Prostate gland (tissue), 2 donors: ENCODE data around the gene ERI3. TPM values are rescaled to one million over a fixed set of nuclear protein-coding genes. Genes with fewer than 3 reads are reported as not detected.

ENCODE experiments used
- DNase-seq: peaks from one replicate; pipeline ENCODE4 v3.0.0-alpha.2; 2019; ENCODE audit warnings: low spot score
- H3K27ac ChIP-seq, 2 donors: fragments of 200-600 bp; sonication (generic); 2 replicates each; pipeline ENCODE4 v1.5.1; 2017 to 2019
- H3K27me3 ChIP-seq: fragments of 200-600 bp; sonication (generic); replicated peaks from 2 replicates; pipeline ENCODE4 v1.5.1; 2019; ENCODE audit not compliant: insufficient read depth
- H3K36me3 ChIP-seq, 2 donors: fragments of 200-600 bp; sonication (generic); 1 replicate in 1 of 2; 2 replicates in 1 of 2; pipeline versions ENCODE4 v1.5.1 to v1.8.1; 2017 to 2019
- H3K4me1 ChIP-seq: fragments of 200-600 bp; sonication (generic); replicated peaks from 2 replicates; pipeline ENCODE4 v1.5.1; 2019
- H3K4me3 ChIP-seq, 2 donors: fragments of 200-600 bp; sonication (generic); 2 replicates each; pipeline ENCODE4 v1.5.1; 2017 to 2019
- H3K9me3 ChIP-seq: fragments of 200-600 bp; sonication (generic); 2 replicates; pipeline ENCODE4 v1.5.1; 2017
- CTCF ChIP-seq, 4 experiments: fragments of 200-600 bp in 2 of 4; fragments of 450-650 bp in 2 of 4; sonication (generic) in 2 of 4; IDR thresholded peaks; 1 replicate in 3 of 4; 2 replicates in 1 of 4; pipeline ENCODE4 v1.5.1; 2016 to 2019; ENCODE audit warnings: antibody characterized with exemption in 4 of 4, mild to moderate bottlenecking in 2 of 4, moderate library complexity in 2 of 4
- POLR2A ChIP-seq: fragments of 450-650 bp; IDR thresholded peaks from one replicate; pipeline ENCODE4 v1.6.1; 2016; ENCODE audit warnings: antibody characterized with exemption, mild to moderate bottlenecking
- POLR2AphosphoS5 ChIP-seq: sonication (generic); formaldehyde crosslinking; IDR thresholded peaks from one replicate; pipeline ENCODE4 v1.6.1; 2017; ENCODE audit warnings: antibody characterized with exemption
- WGBS: methylation state at CpG from one replicate; pipeline ENCODE4 v1.1.5; 2018; 5-methylcytosine and 5-hydroxymethylcytosine counted together
- intact Hi-C: fragments of 100-400 bp; cut with DNase I; formaldehyde crosslinking; loops from one replicate; pipeline ENCODE4 v1.14.2; 2022
- total RNA-seq, 2 donors: library from RNA; depleted of rRNA; stranded (reverse); fragments of >200 nt; gene quantifications; one replicate each; pipeline ENCODE4 v1.1.0, GENCODE V29; 2016

ERI3 gene
- total RNA-seq, 2 donors from 2014 or later, result 84.0 to 114 TPM

GRCh38 chr1:44262816-44263567 is 92.1 kb downstream of the ERI3 start:
- Histone ChIP-seq H3K4me3 (no peak overlapping the region), H3K9me3 (no peaks in the 10 kb centered on the region), H3K27ac (no peak overlapping the region), H3K27me3 (no peaks in the 10 kb centered on the region), H3K36me3 (no peaks in the 10 kb centered on the region), H3K4me1 (peaks cover 11% of the 10 kb centered on the region)
- intact Hi-C loops, result no loop called here
- no peak for DNase-seq
- WGBS, result 92% methylated on average over 4 of the region's 4 CpGs
- no peak for TF ChIP-seq POLR2AphosphoS5
- TF ChIP-seq POLR2A, result no peak
- no peak for TF ChIP-seq CTCF (IDR thresholded peaks at IDR 0.05)

GRCh38 chr1:44262414-44262813 is 92.6 kb downstream of the ERI3 start:
- TF ChIP-seq CTCF (IDR thresholded peaks at IDR 0.05) (no peak), POLR2A (no peak)
- intact Hi-C loops, result no loop called here
- no peaks in the 10 kb centered on the region for H3K9me3 ChIP-seq
- no peak for DNase-seq
- H3K4me3 ChIP-seq, result no peak overlapping the region
- WGBS, result 99% methylated on average over 6 of the region's 6 CpGs
- peaks cover 5% of the 10 kb centered on the region for H3K4me1 ChIP-seq
- H3K27me3 ChIP-seq, result no peaks in the 10 kb centered on the region
- H3K36me3 ChIP-seq, result no peaks in the 10 kb centered on the region
- H3K27ac ChIP-seq, result no peak overlapping the region

- intact Hi-C loops, result no loop called here
- no peaks in the 10 kb centered on the region for H3K27me3 ChIP-seq
Observed at GRCh38 chr1:44261962-44262361, 93.1 kb downstream of the ERI3 start.

GRCh38 chr1:44261171-44261817 is 93.8 kb downstream of the ERI3 start:
- intact Hi-C loops, result no loop called here
- H3K36me3 ChIP-seq, result no peaks in the 10 kb centered on the region
- H3K4me3 ChIP-seq, result no peak overlapping the region
- DNase-seq, result no peak
- TF ChIP-seq CTCF (IDR thresholded peaks at IDR 0.05) (no peak), POLR2AphosphoS5 (no peak), POLR2A (no peak)
- H3K27ac ChIP-seq, result no peak overlapping the region
- H3K9me3 ChIP-seq, result no peaks in the 10 kb centered on the region
- no peaks in the 10 kb centered on the region for H3K4me1 ChIP-seq
- H3K27me3 ChIP-seq, result no peaks in the 10 kb centered on the region
- WGBS, result 52% methylated on average over 27 of the region's 27 CpGs

More at GRCh38 chr1:44261962-44262361, 93.1 kb downstream of the ERI3 start:
- WGBS, result 77% methylated on average over 5 of the region's 5 CpGs
- DNase-seq, result no peak
- Histone ChIP-seq H3K36me3 (no peaks in the 10 kb centered on the region), H3K9me3 (no peaks in the 10 kb centered on the region), H3K4me3 (no peak overlapping the region), H3K27ac (no peak overlapping the region), H3K4me1 (peaks cover under 1% of the 10 kb centered on the region)
- TF ChIP-seq POLR2A (no peak), POLR2AphosphoS5 (no peak), CTCF (IDR thresholded peaks at IDR 0.05) (no peak)

- WGBS, result 59% methylated on average over 4 of the region's 4 CpGs
- Histone ChIP-seq H3K4me1 (no peaks in the 10 kb centered on the region), H3K36me3 (no peaks in the 10 kb centered on the region), H3K27me3 (no peaks in the 10 kb centered on the region), H3K4me3 (no peak overlapping the region), H3K9me3 (no peaks in the 10 kb centered on the region), H3K27ac (no peak overlapping the region)
- intact Hi-C loops, result no loop called here
- no peak for TF ChIP-seq POLR2AphosphoS5
- TF ChIP-seq CTCF (IDR thresholded peaks at IDR 0.05), result no peak
- no peak for TF ChIP-seq POLR2A
- no peak for DNase-seq
Observed at GRCh38 chr1:44260792-44261170, 94.3 kb downstream of the ERI3 start.
